Right renal pelvis (tissue), 4 donors: ENCODE results near the gene FRYL. TPM values are rescaled to one million over a fixed set of nuclear protein-coding genes. Genes with fewer than 3 reads are reported as not detected.
"Not testable (repeated sequence)": the region's sequence is repeated elsewhere in the genome, so short reads cannot be mapped to it uniquely, and the experiment has no call there.

Experiments used
- DNase-seq, 4 donors: peaks; one replicate each; pipeline ENCODE4 v3.0.0-alpha.2; 2013; ENCODE audit warnings: low read depth in 4 of 4, low spot score in 3 of 4, missing footprints in 1 of 4
- polyA plus RNA-seq, 4 donors: library from polyadenylated mRNA; unstranded; fragments of 120-200 nt; gene quantifications; one replicate each; pipeline ENCODE4 v1.2.1, GENCODE V29; 2013; ENCODE audit not compliant: insufficient read length in 4 of 4

FRYL gene
- polyA plus RNA-seq, 4 donors = 39.7 to 51.2 (median 47.1) TPM

DNA sequence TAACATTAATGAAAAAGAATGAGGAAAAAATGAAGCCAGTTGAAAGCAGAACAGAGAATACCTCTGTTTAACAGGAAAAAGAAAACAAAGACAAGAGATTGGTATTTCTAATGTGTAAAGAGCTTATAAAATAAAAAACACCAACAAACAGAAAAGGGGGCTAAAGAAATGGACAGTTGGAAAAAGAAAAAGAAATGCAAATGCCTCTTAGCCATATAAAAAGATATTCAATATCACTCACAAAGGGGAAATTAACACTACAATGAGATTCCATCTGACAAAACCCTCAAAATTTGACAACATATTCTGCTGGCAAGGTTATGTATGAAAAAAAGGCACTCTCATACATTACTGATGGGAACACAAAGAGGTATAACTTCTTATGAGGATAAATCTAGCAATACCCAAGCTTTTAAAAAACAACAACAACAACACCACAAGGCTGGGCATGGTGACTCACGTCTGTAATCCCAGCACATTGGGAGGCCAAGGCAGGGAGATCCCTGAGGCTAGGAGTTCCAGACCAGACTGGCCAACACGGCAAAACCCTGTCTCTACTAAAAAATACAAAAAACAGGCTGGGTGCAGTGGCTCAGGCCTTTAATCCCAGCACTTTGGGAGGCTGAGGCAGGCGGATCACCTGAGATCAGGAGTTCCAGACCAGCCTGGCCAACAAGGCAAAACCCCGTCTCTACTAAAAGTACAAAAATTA lies 75.8 kb downstream of the FRYL start:
- no peak for DNase-seq

DNA sequence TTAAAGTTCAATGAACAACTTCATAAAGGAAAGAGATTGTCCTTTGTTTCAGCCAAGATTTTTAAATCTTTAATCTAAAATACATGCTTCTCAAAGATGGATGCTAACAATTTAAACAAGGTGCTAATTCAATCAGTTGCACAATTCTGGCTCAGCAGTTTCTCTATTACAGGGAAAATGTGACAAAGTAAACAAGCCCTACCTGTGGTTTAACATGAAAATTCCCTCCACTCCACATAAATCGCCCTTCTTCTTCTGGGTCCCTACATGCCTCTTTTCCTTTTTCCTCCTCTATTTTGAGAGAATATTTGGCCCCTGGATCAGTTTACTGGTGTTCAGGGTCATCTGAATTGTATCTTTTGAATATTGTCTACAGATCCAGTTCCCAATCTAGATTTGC lies 80.6 kb downstream of the FRYL start:
- no peak for DNase-seq

DNA sequence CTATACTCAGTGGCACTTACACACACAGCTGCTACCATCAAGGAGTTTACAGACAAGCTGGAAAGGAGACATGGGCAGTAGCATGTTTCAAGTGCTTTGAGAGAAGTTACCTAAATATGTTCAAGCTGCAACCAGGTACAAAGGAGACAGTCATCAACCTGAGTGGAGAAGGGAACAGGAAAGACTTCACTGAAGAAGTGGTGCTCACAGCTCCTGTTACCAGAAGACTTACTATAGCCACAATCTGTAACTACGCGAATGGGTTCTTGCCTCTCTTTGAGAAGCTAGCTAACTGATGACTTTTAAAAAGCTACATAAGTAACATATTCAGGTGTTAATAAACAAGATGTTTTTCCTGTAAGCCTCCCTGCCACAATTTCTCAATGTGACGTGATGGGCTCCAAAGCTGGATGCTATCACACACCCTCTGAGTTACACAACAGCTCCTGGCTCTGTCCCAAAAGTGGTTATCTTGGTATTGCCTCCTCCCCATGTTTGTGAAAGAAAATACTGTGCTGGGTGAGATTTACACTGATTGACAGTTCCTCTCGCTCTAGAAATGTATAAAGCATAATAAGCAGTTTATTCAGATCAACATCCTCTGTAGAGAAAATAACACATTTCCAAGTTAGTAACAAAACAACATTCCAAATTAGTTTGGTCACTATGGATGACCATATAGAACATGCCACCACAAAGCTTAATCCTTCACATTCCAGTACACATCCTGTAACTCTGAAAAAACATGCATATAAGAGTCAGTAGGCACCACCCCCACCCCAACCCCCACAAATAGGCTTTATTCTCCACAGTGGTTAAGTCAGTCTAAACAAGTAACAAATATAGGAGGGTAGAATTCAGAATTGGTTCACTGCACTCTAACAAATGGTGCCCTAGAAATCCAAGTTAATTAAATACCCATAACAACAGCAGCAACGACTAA lies 81.8 kb downstream of the FRYL start:
- DNase-seq = no peak

DNA sequence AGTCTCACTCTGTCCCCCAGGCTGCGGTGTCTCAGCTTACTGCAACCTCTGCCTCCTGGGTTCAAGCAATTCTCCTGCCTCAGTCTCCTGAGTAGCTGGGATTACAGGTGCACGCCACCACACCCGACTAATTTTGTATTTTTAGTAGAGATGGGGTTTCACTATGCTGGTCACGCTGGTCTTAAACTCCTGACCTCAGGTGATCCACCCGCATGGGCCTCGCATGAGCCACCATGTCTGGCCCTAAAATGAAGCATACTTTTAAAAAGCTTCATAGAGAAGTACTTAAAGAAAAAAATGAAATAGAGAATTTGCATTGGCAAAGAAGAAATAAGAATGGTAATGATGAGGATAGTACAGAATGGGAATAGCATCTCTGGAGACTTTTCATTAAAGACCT lies 82.6 kb downstream of the FRYL start:
- DNase-seq = not testable (repeated sequence)

DNA sequence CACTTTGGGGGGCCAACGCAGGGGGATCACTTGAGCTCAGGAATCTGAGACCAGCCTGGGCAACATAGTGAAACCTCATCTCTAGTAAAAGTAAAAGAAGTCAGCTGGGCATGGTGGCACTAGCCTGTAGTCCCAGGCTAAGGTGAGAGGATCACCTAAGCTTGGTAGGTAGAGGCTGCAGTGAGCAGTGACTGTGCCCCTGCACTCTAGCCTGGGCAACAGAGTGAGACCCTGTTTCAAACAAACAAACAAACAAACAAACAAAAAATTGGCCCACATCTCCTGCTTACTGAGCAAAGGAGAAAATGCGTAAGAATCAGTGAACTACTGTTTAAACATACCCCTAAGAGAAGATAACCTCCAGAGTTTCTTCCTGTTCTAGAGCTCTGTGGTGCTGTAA lies 85.3 kb downstream of the FRYL start:
- DNase-seq = no peak

DNA sequence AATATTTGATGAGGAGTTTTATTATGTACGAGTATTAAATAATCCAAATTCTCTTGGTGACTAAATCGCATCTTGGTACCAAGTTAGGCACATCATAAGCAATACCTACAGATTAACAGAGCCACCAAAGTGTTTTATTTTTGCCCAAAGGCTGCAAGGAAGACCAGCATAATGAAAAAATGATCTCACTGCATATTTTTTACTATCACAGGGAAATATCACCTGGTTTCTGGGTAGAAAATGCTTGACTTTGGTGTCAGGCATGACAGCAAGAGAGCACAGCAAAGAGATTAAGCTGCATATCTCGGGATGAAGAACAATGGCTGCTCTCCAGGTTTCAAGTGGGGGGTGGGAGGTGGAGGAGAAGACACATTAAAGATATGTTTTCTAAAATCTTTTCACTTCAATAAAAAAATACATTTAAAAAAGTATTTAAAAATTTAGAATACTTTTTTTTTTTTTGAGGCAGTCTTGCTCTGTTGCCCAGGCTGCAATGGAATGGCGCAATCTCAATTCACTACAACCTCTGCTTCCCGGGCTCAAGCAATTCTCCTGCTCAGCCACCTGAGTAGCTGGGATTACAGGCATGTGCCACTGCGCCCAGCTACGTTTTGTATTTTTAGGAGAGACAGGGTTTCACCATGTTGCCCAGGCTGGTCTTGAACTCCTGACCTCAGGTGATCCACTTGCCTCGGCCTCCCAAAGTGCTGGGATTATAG lies 86.1 kb downstream of the FRYL start:
- DNase-seq = no peak

DNA sequence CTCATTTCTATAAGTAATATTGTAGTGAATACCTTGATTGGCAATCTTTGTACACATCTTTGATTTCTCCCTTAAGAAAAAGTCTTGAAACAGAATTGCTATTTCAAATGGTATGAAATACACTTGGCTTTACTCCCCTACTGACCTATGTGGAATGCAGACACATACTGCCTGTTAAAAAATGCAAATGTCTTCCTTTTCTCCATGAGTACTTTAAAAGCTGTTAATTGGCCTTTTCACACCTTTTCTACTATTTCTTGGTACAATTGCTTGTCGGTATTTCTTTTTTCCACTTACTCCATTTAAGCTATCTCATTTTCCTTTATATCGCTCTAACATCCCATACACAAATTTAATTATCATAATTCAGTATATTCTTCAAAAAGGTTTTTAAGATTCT lies 87.2 kb downstream of the FRYL start:
- no peak for DNase-seq

DNA sequence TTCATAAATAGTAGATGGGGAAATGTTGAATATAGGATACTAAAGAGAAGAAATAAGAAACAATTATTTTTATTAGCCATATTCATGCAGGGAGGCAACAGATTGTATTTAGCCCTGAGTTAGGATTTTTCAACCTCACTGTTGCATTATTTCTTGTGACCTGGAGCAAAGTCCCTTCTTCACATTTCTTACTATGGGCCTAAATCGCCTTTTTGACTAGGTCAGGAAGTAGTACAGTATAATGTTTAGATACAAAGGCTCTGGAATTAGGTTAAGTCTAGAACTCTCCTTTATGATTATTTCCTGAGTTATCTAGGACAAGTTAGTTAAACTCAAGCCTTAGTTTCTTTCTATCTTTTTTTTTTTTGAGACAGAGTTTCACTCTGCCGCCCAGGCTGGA lies 88.0 kb downstream of the FRYL start:
- DNase-seq = no peak

DNA sequence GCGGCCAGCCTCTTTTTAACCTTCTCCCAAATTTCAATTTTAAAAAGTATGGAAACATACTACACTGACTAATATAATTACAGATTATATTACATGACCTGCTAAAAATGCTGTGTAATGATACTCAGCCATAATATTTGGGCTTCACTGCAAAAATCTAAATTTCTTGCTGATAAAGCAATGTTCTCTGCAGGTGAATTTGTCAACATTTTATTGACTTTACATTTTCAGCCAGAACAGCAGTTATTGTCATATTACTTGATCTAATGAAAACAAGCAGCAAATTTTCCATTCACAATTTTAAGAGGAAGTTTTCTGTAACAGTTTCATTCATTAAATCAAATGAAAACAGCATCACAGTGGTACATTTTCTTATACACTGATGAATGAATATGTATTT lies 91.1 kb downstream of the FRYL start:
- DNase-seq = no peak

DNA sequence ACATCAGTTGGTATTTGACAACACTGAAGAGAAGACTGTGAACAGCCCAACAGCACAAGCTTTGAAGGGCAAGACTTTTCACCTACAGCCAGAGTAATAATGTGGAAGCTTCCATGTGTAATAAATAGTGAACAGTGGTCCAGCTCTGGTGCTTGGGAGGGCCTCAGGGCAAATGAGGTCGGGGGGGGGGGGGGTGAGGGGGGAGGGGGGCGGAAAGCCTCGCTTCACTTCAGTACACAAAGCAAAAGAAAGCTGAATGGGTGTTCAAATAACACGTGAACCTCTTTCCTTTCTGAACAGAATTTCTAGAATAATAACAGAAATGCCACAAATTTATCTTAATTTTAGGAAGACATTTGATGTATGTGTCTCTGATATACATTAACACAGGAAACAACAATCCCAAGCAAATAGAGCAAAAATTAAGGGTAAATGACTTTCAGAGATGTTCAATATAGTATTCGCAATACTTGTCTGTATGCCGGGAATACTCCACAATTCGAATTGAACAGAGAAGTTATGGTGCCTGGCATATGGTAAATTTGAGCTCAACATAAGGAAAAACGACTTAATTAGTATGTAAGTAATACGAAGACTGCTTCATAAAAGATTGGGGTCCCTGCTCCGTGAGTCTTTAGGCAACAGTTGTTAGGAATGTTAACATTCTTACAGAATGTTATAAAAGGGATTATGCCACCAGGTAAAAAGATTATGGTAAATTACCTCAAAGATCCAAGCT lies 92.6 kb downstream of the FRYL start:
- DNase-seq = no peak

DNA sequence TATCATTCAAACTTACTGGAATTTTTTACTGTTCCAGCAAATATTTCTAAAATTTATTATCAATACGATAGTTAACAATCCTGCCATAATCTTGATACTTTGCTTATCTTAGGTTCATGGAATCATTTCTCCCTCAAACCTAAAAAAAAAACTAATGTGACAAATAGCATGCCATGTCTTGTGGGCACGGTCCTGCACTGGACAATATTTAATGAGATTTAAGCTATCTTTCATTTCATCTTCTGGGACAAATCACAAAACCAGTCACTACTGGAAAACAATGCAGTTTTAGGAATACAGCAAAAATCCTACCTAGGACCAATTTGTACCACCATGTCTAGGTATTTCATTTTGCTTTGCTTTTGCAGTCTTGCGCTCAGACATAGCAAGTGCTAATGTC lies 93.7 kb downstream of the FRYL start:
- DNase-seq = no peak

DNA sequence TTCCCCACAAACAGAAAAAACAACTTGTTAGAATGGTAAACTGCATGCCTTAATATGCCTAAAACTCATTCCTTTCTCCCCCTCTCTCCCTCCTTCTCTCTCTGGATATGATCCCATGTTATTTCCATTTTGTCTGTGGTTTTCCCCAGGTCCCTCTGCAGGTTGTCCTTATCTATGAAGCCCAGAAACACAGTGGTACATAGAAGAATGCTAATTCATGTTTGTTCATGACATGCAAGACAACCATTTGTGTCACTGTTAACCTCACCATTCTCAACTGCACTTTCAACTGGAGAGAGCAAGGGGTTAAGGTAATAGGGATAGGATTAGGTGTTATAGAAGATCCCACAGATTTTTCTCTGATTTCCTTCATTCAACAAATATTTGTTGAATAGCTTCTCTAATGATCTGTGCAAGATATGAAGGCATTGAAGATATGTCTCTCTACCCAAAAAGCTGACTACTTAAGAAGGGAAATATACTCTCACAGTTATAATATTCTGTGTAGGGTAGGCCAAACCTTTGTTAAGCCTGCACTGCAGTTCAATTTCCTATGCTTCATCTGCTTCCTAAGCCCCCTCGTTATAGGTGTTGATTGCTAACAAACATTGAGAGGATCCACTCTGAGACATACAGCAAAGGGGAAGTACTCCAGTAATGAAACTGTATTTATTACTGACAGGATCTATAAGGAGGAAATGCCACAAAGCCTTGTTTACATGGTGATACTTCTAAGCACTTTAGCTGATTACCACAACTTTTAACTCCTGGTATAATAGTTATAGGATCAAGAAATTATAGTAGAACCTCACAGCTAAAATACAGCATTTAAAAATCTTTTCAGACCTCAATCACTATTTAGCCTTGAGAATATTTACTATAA lies 96.1 kb downstream of the FRYL start:
- no peak for DNase-seq

DNA sequence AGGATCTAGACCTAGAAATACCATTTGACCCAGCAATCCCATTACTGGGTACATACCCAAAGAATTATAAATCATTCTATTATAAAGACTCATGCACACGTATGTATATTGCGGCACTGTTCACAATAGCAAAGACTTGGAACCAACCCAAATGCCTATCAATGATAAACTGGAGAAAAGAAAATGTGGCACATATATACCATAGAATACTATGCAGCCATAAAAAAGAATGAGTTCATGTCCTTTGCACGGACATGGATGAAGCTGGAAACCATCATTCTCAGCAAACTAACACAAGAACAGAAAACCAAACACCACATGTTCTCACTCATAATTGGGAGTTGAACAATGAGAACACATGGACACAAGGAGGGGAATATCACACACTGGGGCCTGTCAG lies 97.2 kb downstream of the FRYL start:
- not testable (repeated sequence) for DNase-seq

DNA sequence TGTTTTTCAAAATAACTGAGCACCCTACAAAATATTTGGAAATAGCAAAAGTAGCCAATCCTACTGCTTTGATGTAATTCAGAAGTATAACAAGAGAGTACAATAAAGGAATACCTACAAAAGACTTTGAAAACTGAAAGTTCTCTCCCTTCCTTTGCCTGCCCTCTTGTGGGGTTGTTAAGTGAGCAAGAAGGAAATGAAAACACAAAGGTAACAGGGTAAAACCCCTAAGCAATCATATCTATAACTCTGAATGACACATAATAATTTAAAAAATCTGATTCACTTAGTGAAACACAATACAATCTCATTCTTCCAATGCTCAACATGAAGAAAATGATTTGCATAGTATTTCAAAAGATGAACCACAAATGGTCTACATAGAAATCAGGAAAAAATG lies 98.2 kb downstream of the FRYL start:
- DNase-seq = no peak

DNA sequence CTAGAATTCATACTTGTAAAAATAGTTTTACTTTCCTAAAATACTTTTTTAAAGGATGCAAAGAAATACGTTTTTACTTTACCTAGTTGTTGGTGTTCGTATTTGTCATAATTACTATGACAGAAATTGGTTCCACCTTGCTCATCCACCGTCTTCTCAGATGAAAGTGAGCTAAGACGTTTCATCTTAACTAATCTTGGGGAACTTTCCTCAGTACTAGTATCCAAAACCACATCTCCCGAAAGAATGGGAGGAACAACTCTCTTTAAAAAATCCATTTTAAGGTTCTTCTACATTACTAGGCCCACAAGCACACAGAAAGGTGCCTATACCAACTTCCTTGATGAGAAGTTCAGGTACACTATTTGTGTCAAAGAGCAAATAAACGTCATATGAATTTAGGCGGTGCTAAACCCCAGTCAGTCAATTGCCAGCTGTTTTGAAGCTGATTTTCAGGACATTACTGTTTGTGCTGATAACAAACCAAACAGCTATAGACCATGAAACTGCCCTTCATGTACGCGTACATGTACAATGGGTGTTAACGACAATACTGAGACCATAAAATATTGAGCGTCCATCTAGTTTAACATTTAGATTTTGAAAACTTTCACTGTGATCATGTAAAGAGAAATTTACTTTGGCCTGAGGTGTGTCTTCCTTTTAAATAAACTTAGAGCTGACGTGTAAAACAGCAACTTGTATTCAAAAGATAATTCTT lies 99.1 kb downstream of the FRYL start:
- DNase-seq = no peak

DNA sequence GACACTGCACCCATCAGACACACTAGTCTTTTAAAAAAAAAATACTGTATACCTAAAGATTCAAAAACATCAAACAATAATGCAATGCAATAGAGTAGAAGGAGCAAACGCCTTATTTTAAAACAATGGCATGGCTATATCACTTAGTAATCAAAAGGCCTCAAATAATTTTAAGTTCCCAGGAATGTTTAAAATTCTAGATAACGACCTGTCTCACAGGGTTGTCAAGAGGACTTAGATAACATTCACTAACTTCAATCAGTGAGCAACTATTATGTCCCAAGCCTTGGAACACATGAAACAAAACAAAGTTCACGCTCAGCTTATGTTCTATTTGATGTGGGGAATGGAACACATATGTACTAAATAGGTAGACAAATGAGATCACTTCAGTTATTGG lies 106.5 kb downstream of the FRYL start:
- no peak for DNase-seq

DNA sequence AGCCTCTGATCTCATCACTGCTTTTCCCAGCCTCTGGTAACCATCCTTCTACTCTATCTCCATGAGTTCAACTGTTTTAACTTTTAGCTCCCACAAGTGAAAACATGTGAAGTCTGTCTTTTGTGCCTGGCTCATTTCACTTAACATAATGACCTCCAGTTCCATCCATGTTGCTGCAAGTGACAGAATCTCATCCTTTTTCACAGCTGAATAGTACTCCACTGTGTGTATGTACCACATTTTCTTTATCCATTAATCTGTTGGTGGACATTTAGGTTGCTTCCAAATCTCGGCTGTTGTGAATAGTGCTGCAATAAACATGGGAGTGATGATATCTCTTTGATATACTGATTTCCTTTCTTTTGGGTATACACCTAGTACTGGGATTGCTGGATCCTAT lies 109.5 kb downstream of the FRYL start:
- DNase-seq = no peak

DNA sequence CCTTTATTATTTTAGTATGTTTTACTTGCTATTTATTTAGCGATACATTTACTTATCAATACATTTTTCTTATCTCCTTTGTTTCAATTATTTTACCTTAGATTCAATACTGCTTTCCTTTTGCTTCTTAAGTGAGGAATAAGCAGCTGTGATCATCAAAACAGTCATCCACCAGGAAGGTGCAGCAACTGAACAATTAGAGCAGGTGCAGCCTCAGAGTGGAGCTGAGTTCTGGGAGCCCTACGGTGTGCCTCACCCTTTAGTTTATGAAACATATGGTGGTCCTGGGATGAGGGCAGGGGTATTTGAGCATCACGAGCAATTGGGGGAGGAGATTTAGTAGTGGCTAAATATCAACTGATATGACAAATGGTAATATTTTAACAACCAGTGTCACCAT lies 111.0 kb downstream of the FRYL start:
- no peak for DNase-seq
